RWPE2 (cell line): ENCODE data around the gene NHS.

Experiments
- ATAC-seq: fragments of 200-7000 bp; cut with Tn5 transposase; 3 replicates; pipeline ENCODE4 v1.9.1; 2021; ENCODE audit warnings: low read depth
- DNase-seq: peaks from one replicate; pipeline ENCODE4 v3.0.0-alpha.2; 2020; ENCODE audit warnings: low spot score
- H3K27ac ChIP-seq: fragments of 450-650 bp; 2 replicates; pipeline ENCODE4 v1.5.1; 2017; ENCODE audit warnings: mild to moderate bottlenecking; ENCODE audit not compliant: poor library complexity, severe bottlenecking
- H3K27me3 ChIP-seq: fragments of 250-450 bp; sonication (Bioruptor Pico); 2 replicates; pipeline ENCODE4 v1.5.1; 2021; ENCODE audit warnings: mild to moderate bottlenecking, moderate library complexity; ENCODE audit not compliant: insufficient read depth, poor library complexity, severe bottlenecking
- H3K36me3 ChIP-seq: fragments of 250-450 bp; sonication (Bioruptor Pico); 2 replicates; pipeline ENCODE4 v1.5.1; 2020; ENCODE audit warnings: low read depth, mild to moderate bottlenecking, moderate library complexity
- H3K4me1 ChIP-seq: fragments of 250-450 bp; sonication (Bioruptor Pico); 2 replicates; pipeline ENCODE4 v1.5.1; 2021; ENCODE audit warnings: mild to moderate bottlenecking, moderate library complexity; ENCODE audit not compliant: insufficient read depth, poor library complexity, severe bottlenecking
- H3K4me3 ChIP-seq: fragments of 250-450 bp; sonication (Bioruptor Pico); 2 replicates; pipeline ENCODE4 v1.5.1; 2021; ENCODE audit warnings: mild to moderate bottlenecking, moderate library complexity; ENCODE audit not compliant: severe bottlenecking
- H3K9me3 ChIP-seq: fragments of 250-450 bp; sonication (Bioruptor Pico); 2 replicates; pipeline ENCODE4 v1.5.1; 2021; ENCODE audit warnings: mild to moderate bottlenecking, moderate library complexity; ENCODE audit not compliant: severe bottlenecking
- CTCF ChIP-seq: fragments of 450-650 bp; IDR thresholded peaks from one replicate; pipeline ENCODE4 v1.5.1; 2017; ENCODE audit warnings: mild to moderate bottlenecking, moderate library complexity; ENCODE audit not compliant: poor library complexity, severe bottlenecking

Gene NHS

GRCh38 chrX:17689971-17690409 lies 315.0 kb downstream of the NHS start:
- no peak for DNase-seq

GRCh38 chrX:17692709-17693346 lies 317.8 kb downstream of the NHS start:
- Histone ChIP-seq H3K27me3 (no peaks in the 10 kb centered on the region), H3K4me3 (no peak overlapping the region), H3K9me3 (no peaks in the 10 kb centered on the region), H3K27ac (no peak overlapping the region), H3K36me3 (no peaks in the 10 kb centered on the region), H3K4me1 (no peaks in the 10 kb centered on the region)
- DNase-seq (no peak), ATAC-seq (no peak)
- TF ChIP-seq CTCF = no peak

More at GRCh38 chrX:17689971-17690409, 315.0 kb downstream of the NHS start:
- H3K27me3 ChIP-seq = no peaks in the 10 kb centered on the region
- no peaks in the 10 kb centered on the region for H3K9me3 ChIP-seq
- H3K36me3 ChIP-seq = no peaks in the 10 kb centered on the region
- ATAC-seq = peak; percentile 73
- no peak overlapping the region for H3K27ac ChIP-seq
- no peak overlapping the region for H3K4me3 ChIP-seq
- no peaks in the 10 kb centered on the region for H3K4me1 ChIP-seq
- peak; percentile 71 for TF ChIP-seq CTCF

GRCh38 chrX:17697191-17697590 lies 322.2 kb downstream of the NHS start:
- no peaks in the 10 kb centered on the region for H3K9me3 ChIP-seq
- ATAC-seq (peak; percentile 14; the same call in 1 of the 3 replicates), DNase-seq (no peak)
- H3K27ac ChIP-seq = no peak overlapping the region
- peak; percentile 11 for TF ChIP-seq CTCF
- H3K27me3 ChIP-seq = no peaks in the 10 kb centered on the region
- no peaks in the 10 kb centered on the region for H3K36me3 ChIP-seq
- peaks cover 6% of the 10 kb centered on the region for H3K4me1 ChIP-seq
- H3K4me3 ChIP-seq = no peak overlapping the region

- peak; percentile 43; the same call in 2 of the 3 replicates for ATAC-seq
- Histone ChIP-seq H3K4me1 (peaks cover 13% of the 10 kb centered on the region), H3K27me3 (no peaks in the 10 kb centered on the region), H3K4me3 (no peak overlapping the region), H3K9me3 (no peaks in the 10 kb centered on the region), H3K27ac (no peak overlapping the region), H3K36me3 (no peaks in the 10 kb centered on the region)
- TF ChIP-seq CTCF = no peak
- no peak for DNase-seq
Observed at GRCh38 chrX:17700976-17701375, 326.0 kb downstream of the NHS start.

GRCh38 chrX:17703201-17703600 lies 328.2 kb downstream of the NHS start:
- peaks cover 26% of the 10 kb centered on the region for H3K4me1 ChIP-seq
- H3K4me3 ChIP-seq = no peak overlapping the region
- TF ChIP-seq CTCF = no peak
- H3K27me3 ChIP-seq = no peaks in the 10 kb centered on the region
- H3K9me3 ChIP-seq = no peaks in the 10 kb centered on the region
- ATAC-seq (peak; percentile 42; the same call in 1 of the 3 replicates), DNase-seq (no peak)
- H3K27ac ChIP-seq = peak overlapping the region; percentile 53
- H3K36me3 ChIP-seq = no peaks in the 10 kb centered on the region
